Measurements from ENCODE around the gene ARL15.

DNA sequence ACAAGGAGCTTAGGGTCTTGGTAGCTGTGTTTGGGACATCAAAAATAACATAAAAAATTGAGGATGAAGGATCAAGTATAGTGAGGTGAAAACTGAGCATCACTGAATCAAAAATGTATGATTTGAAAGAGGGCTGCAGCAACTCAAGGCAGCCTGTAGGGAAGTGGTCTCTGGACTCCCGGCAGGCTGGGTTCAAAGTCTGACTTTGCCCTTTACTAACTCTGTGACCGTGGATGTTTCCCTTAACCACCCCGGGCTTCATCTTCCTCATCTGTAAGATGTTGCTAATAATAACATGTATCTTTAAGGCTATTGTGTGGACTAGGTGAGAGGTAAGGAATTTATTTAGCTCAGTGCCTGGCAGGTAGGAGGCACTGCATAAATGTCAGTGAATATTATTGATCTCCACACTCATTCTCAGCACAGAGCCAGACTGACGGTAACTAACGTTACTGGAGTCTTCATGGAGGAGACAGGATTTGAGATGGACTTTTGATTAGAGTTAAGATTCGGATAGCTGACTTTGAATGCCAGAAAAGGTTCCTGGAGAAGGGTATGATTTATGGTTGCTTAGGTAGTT is 382.6 kb downstream of the ARL15 start:
- TF ChIP-seq POLR2A (IDR thresholded peaks at IDR 0.05) = no peak
- TF ChIP-seq, protein P1, sequence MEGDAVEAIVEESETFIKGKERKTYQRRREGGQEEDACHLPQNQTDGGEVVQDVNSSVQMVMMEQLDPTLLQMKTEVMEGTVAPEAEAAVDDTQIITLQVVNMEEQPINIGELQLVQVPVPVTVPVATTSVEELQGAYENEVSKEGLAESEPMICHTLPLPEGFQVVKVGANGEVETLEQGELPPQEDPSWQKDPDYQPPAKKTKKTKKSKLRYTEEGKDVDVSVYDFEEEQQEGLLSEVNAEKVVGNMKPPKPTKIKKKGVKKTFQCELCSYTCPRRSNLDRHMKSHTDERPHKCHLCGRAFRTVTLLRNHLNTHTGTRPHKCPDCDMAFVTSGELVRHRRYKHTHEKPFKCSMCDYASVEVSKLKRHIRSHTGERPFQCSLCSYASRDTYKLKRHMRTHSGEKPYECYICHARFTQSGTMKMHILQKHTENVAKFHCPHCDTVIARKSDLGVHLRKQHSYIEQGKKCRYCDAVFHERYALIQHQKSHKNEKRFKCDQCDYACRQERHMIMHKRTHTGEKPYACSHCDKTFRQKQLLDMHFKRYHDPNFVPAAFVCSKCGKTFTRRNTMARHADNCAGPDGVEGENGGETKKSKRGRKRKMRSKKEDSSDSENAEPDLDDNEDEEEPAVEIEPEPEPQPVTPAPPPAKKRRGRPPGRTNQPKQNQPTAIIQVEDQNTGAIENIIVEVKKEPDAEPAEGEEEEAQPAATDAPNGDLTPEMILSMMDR (IDR thresholded peaks at IDR 0.05) = no peak
- TF ChIP-seq EP300 (IDR thresholded peaks at IDR 0.05) = no peak
